BLaER1 (cell line): Measurements from ENCODE around the gene PKN2.
"Not testable (repeated sequence)": the region's sequence is repeated elsewhere in the genome, so short reads cannot be mapped to it uniquely, and the experiment has no call there.

Experiments
- H3K27ac ChIP-seq: shearing (Covaris generic); formaldehyde crosslinking; 2 replicates; pipeline ENCODE4 v1.8.1; 2022
- H3K27me3 ChIP-seq: shearing (Covaris generic); formaldehyde crosslinking; 2 replicates; pipeline ENCODE4 v1.8.1; 2022
- H3K36me3 ChIP-seq: shearing (Covaris generic); formaldehyde crosslinking; 2 replicates; pipeline ENCODE4 v1.8.1; 2022
- H3K4me1 ChIP-seq: shearing (Covaris generic); formaldehyde crosslinking; 2 replicates; pipeline ENCODE4 v1.8.1; 2022
- H3K4me2 ChIP-seq: shearing (Covaris generic); formaldehyde crosslinking; 2 replicates; pipeline ENCODE4 v1.8.1; 2022
- H3K4me3 ChIP-seq: shearing (Covaris generic); formaldehyde crosslinking; 2 replicates; pipeline ENCODE4 v1.8.1; 2022
- H3K9ac ChIP-seq: shearing (Covaris generic); formaldehyde crosslinking; 2 replicates; pipeline ENCODE4 v1.8.1; 2022
- H3K9me3 ChIP-seq: shearing (Covaris generic); formaldehyde crosslinking; 2 replicates; pipeline ENCODE4 v1.8.1; 2022
- H4K20me1 ChIP-seq: shearing (Covaris generic); formaldehyde crosslinking; 2 replicates; pipeline ENCODE4 v1.8.1; 2022
- Cebpa-rat ChIP-seq: shearing (Covaris generic); IDR thresholded peaks from 2 replicates; pipeline ENCODE4 v1.8.1; 2022

The PKN2 gene

GRCh38 chr1:88802404-88802803 is 118.3 kb downstream of the PKN2 start:
- H3K4me1 ChIP-seq, result peaks cover 12% of the 10 kb centered on the region; the same call in 1 of the 2 replicates
- no peak for TF ChIP-seq Cebpa-rat
- H3K4me3 ChIP-seq, result no peak overlapping the region
- H3K9ac ChIP-seq, result no peak overlapping the region
- H4K20me1 ChIP-seq, result no peaks in the 10 kb centered on the region
- H3K27ac ChIP-seq, result peak overlapping the region; percentile 74
- peak overlapping the region; percentile 13 for H3K4me2 ChIP-seq
- peaks cover 21% of the 10 kb centered on the region for H3K9me3 ChIP-seq
- H3K27me3 ChIP-seq, result no peaks in the 10 kb centered on the region
- H3K36me3 ChIP-seq, result peaks cover 81% of the 10 kb centered on the region

- Histone ChIP-seq H3K4me2 (no peak overlapping the region), H3K27me3 (no peaks in the 10 kb centered on the region), H3K27ac (peak overlapping the region; percentile 74; the same call in 1 of the 2 replicates), H3K4me3 (no peak overlapping the region), H3K4me1 (peaks cover 12% of the 10 kb centered on the region; the same call in 1 of the 2 replicates), H4K20me1 (no peaks in the 10 kb centered on the region), H3K9ac (no peak overlapping the region), H3K9me3 (peaks cover 21% of the 10 kb centered on the region), H3K36me3 (peaks cover 78% of the 10 kb centered on the region)
- no peak for TF ChIP-seq Cebpa-rat
Observed at GRCh38 chr1:88802950-88803349, 118.9 kb downstream of the PKN2 start.

DNA sequence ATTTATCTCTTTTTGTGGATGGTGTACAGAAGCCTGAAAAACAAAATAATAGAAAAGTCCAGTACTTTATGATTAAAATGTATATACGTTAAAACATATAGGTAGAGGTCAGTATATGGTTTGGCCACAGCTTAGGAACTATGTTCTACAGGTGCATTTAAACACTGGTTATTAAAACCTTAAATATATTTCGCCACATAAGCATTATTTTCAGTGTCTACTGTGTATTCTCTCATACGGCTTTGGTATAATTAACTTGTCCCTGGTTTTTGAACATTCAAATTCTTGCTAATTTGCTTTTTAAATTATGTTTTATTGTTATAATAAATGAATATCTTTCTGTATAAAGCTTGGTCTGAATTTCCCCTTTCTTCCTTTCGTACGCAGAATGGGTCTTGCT is 119.4 kb downstream of the PKN2 start:
- no peak overlapping the region for H3K27ac ChIP-seq
- H3K36me3 ChIP-seq, result peaks cover 83% of the 10 kb centered on the region
- TF ChIP-seq Cebpa-rat, result no peak
- no peaks in the 10 kb centered on the region for H4K20me1 ChIP-seq
- H3K9ac ChIP-seq, result no peak overlapping the region
- peaks cover 12% of the 10 kb centered on the region; the same call in 1 of the 2 replicates for H3K4me1 ChIP-seq
- no peaks in the 10 kb centered on the region for H3K27me3 ChIP-seq
- H3K4me3 ChIP-seq, result no peak overlapping the region
- H3K4me2 ChIP-seq, result no peak overlapping the region
- peaks cover 21% of the 10 kb centered on the region for H3K9me3 ChIP-seq

DNA sequence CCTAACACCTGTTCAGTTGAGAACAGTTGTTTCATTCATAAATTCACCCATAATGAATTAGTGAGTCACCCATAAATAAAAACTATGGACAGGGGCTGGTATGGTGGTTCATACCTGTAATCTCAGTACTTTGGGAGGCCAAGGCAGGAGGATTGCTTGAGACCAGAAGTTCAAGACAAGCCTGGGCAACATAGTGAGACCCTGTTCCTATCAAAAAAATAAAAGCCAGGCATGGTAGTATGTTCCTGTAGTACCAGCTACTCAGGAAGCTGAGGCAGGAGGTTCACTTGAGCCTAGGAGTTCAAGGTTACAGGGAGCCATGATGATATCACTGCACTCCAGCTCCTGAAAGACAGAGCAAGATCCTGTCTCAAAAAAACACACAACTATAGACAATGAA is 128.3 kb downstream of the PKN2 start:
- Histone ChIP-seq H3K36me3 (peaks cover 72% of the 10 kb centered on the region), H3K27me3 (no peaks in the 10 kb centered on the region), H4K20me1 (no peaks in the 10 kb centered on the region), H3K4me2 (no peak overlapping the region), H3K27ac (no peak overlapping the region), H3K4me1 (no peaks in the 10 kb centered on the region), H3K9me3 (no peaks in the 10 kb centered on the region; the same call in 1 of the 2 replicates), H3K4me3 (no peak overlapping the region), H3K9ac (no peak overlapping the region)
- no peak for TF ChIP-seq Cebpa-rat

GRCh38 chr1:88813471-88813870 is 129.4 kb downstream of the PKN2 start:
- TF ChIP-seq Cebpa-rat, result no peak
- no peak overlapping the region for H3K4me2 ChIP-seq
- no peaks in the 10 kb centered on the region for H3K4me1 ChIP-seq
- H3K27ac ChIP-seq, result no peak overlapping the region
- peaks cover 76% of the 10 kb centered on the region for H3K36me3 ChIP-seq
- no peak overlapping the region for H3K9ac ChIP-seq
- H4K20me1 ChIP-seq, result no peaks in the 10 kb centered on the region
- H3K9me3 ChIP-seq, result no peaks in the 10 kb centered on the region; the same call in 1 of the 2 replicates
- no peaks in the 10 kb centered on the region for H3K27me3 ChIP-seq
- H3K4me3 ChIP-seq, result no peak overlapping the region

DNA sequence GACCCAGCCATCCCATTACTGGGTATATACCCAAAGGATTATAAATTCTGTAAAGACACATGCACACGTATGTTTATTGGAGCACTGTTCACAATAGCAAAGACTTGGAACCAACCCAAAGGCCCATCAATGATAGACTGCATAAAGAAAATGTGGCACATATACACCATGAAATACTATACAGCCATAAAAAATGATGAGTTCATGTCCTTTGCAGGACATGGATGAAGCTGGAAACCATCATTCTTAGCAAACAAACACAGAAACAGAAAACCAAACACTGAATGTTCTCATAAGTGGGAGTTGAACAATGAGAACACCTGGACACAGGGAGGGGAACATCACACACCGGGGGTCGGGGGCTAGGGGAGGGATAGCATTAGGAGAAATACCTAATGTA is 135.6 kb downstream of the PKN2 start:
- peaks cover 77% of the 10 kb centered on the region for H3K36me3 ChIP-seq

GRCh38 chr1:88825721-88826120 is 141.6 kb downstream of the PKN2 start:
- TF ChIP-seq Cebpa-rat, result no peak
- H3K4me1 ChIP-seq, result no peaks in the 10 kb centered on the region
- peaks cover 66% of the 10 kb centered on the region for H3K36me3 ChIP-seq
- H3K9me3 ChIP-seq, result no peaks in the 10 kb centered on the region
- no peak overlapping the region for H3K9ac ChIP-seq
- no peak overlapping the region for H3K27ac ChIP-seq
- H3K4me2 ChIP-seq, result no peak overlapping the region
- no peak overlapping the region for H3K4me3 ChIP-seq
- no peaks in the 10 kb centered on the region for H3K27me3 ChIP-seq
- H4K20me1 ChIP-seq, result no peaks in the 10 kb centered on the region

More for the DNA sequence above, 135.6 kb downstream of the PKN2 start:
- not testable (repeated sequence) for H3K27ac ChIP-seq, H3K4me1 ChIP-seq, H3K4me3 ChIP-seq, H4K20me1 ChIP-seq, H3K9me3 ChIP-seq, H3K9ac ChIP-seq, H3K4me2 ChIP-seq, H3K27me3 ChIP-seq

DNA sequence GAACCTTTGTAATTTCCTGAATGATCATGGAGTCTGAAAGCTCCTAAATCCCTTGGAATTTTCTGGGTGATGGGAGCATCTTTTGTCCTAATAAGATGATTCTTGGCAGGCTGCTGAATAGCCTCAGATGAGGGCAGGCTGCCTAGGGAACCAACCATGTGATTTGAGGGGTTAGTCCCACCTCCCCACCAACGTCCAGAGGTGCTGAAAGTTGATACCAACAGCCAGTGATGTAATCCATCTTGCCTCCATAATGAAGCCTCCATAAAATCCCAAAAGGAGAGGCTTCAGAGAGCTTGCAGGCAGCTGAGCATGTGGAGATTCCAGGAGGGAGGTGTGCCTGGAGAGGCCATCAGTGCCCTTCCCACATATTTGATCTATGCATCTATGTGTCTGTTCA is 163.6 kb downstream of the PKN2 start:
- Histone ChIP-seq H3K4me2 (no peak overlapping the region), H3K27me3 (no peaks in the 10 kb centered on the region), H3K27ac (no peak overlapping the region), H4K20me1 (peaks cover 7% of the 10 kb centered on the region), H3K36me3 (peaks cover 28% of the 10 kb centered on the region), H3K4me3 (no peak overlapping the region), H3K9ac (no peak overlapping the region), H3K4me1 (no peaks in the 10 kb centered on the region), H3K9me3 (no peaks in the 10 kb centered on the region)
- no peak for TF ChIP-seq Cebpa-rat

DNA sequence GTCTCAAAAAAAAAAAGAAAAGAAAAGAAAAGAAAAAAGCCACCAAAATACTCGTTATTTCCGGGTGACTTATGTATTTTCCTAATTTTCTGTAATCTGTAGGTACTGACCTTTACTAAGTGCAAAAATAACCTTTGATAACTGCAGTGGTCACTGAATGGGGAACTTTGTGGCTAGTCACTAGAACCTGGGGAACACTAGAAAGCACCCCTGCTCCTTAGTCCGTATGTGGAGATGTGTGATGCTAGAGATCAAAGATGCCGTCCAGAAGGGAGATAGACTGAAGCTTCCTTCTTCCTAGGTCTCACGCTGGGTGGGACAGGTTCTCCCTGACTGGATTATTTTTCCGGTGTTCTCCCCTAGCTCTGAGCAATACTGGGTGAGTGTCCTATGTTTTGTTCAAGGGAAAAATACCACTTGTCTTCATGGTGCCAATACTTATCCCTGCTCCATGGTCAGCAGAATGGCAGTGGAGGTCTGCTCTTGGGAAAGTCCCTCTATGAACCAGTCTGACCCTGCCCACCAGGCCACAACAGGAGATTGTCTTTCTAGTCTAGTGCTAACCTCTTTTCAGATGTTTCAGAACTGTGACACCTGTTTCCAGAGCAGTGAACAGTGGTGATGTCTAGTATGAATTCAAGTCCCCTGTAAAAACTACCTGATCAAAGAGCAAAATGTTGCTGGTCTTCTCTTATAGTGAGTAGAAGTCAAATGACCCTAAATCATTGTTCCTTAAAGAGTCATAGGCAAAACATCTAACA is 167.4 kb downstream of the PKN2 start:
- Histone ChIP-seq H3K4me2 (no peak overlapping the region), H3K4me3 (no peak overlapping the region), H4K20me1 (peaks cover 15% of the 10 kb centered on the region), H3K36me3 (peaks cover 64% of the 10 kb centered on the region), H3K9me3 (no peaks in the 10 kb centered on the region), H3K4me1 (peaks cover 5% of the 10 kb centered on the region; the same call in 1 of the 2 replicates), H3K27me3 (no peaks in the 10 kb centered on the region), H3K9ac (no peak overlapping the region), H3K27ac (no peak overlapping the region)
- TF ChIP-seq Cebpa-rat, result no peak

GRCh38 chr1:88867743-88868521 is 183.9 kb downstream of the PKN2 start:
- Histone ChIP-seq H4K20me1 (peaks cover 93% of the 10 kb centered on the region), H3K27me3 (no peaks in the 10 kb centered on the region), H3K9ac (no peak overlapping the region), H3K27ac (no peak overlapping the region), H3K9me3 (no peaks in the 10 kb centered on the region), H3K36me3 (peaks cover 71% of the 10 kb centered on the region), H3K4me2 (no peak overlapping the region), H3K4me3 (no peak overlapping the region), H3K4me1 (0 out of 2 replicates have a peak, but pooled peaks cover 3% of the 10 kb centered on the region)
- no peak for TF ChIP-seq Cebpa-rat

DNA sequence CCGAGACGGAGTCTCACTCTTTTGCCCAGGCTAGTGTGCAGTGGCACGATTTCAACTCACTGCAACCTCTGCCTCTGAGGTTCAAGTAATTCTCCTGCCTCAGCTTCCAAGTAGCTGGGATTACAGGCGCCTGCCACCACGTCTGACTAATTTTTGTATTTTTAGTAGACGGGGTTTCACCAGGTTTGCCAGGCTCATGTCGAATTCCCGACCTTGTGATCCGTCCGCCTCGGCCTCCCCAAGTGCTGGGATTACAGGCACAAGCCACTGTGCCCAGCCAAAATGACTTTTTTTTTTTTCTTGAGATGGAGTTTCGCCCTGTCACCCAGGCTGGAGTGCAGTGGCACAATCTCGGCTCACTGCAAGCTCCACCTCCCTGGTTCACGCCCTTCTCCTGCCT is 185.6 kb downstream of the PKN2 start:
- H3K4me1 ChIP-seq, H3K9ac ChIP-seq, H3K4me3 ChIP-seq, H3K4me2 ChIP-seq, H3K9me3 ChIP-seq, H3K27me3 ChIP-seq, H3K27ac ChIP-seq: not testable (repeated sequence)
- Histone ChIP-seq H3K36me3 (peaks cover 70% of the 10 kb centered on the region), H4K20me1 (peaks cover 94% of the 10 kb centered on the region)
